K562 (cell line): ENCODE measurements around the gene ZNF154. TPM values are rescaled to one million over a fixed set of nuclear protein-coding genes. Genes with fewer than 3 reads are reported as not detected.
A peak's percentile ranks its signal among the peaks of the same experiment; 100 is the strongest.

Experiments
- EHMT2 ChIP-seq: fragments of 450-650 bp; IDR thresholded peaks from 2 replicates; pipeline ENCODE4 v1.6.1; 2018; ENCODE audit warnings: antibody characterized with exemption
- ETV6 ChIP-seq, 3 experiments: fragments of 150-350 bp in 1 of 3; sonication (generic) in 1 of 3; formaldehyde crosslinking in 1 of 3; IDR thresholded peaks; 2 replicates each; pipeline versions ENCODE4 v1.6.1 to v1.8.0; 2014 to 2022; ENCODE audit warnings: borderline replicate concordance in 2 of 3, low read depth in 2 of 3, antibody characterized with exemption in 1 of 3, low read length in 1 of 3, mild to moderate bottlenecking in 1 of 3, missing genetic modification reagents in 1 of 3
- GABPB1 ChIP-seq: sonication (generic); formaldehyde crosslinking; IDR thresholded peaks from 2 replicates; pipeline ENCODE4 v1.8.0; 2022; ENCODE audit warnings: mild to moderate bottlenecking, missing genetic modification reagents
- MXI1 ChIP-seq: IDR thresholded peaks from 2 replicates; pipeline ENCODE4 v1.6.1; 2011; ENCODE audit warnings: low read depth, mild to moderate bottlenecking, improper control_type of control experiment, low read length
- NELFE ChIP-seq: IDR thresholded peaks from 2 replicates; pipeline ENCODE4 v1.6.1; 2011; ENCODE audit warnings: mild to moderate bottlenecking; ENCODE audit not compliant: insufficient read depth, insufficient read length
- NR2C1 ChIP-seq, 2 experiments: fragments of 450-650 bp; IDR thresholded peaks; 2 replicates each; pipeline ENCODE4 v1.6.1; 2017; ENCODE audit warnings: mild to moderate bottlenecking in 2 of 2, antibody characterized with exemption in 1 of 2, inconsistent platforms in 1 of 2, missing compliant biosample characterization in 1 of 2, missing genetic modification characterization in 1 of 2
- NRF1 ChIP-seq, 2 experiments: fragments of 450-650 bp; IDR thresholded peaks in 1 of 2; conservative IDR thresholded peaks in 1 of 2; 2 replicates each; pipeline ENCODE4 v1.6.1; 2014; ENCODE audit warnings: mild to moderate bottlenecking in 2 of 2
- RBM15 ChIP-seq: fragments of 200-400 bp; formaldehyde crosslinking; IDR thresholded peaks from 2 replicates; pipeline ENCODE4 v1.6.1; 2018; ENCODE audit warnings: mild to moderate bottlenecking, low read length, moderate library complexity; ENCODE audit not compliant: insufficient read depth
- RCOR1 ChIP-seq, 2 experiments: IDR thresholded peaks; 2 replicates each; pipeline ENCODE4 v1.6.1; 2012; ENCODE audit warnings: low read depth in 2 of 2, low read length in 2 of 2, borderline replicate concordance in 1 of 2, improper control_type of control experiment in 1 of 2
- SRSF3 ChIP-seq: fragments of 200-400 bp; formaldehyde crosslinking; IDR thresholded peaks from 2 replicates; pipeline ENCODE4 v1.6.1; 2016; ENCODE audit warnings: mild to moderate bottlenecking, low read length, moderate library complexity; ENCODE audit not compliant: insufficient read depth
- ZBTB26 ChIP-seq: fragments of 450-650 bp; formaldehyde crosslinking; IDR thresholded peaks from 2 replicates; pipeline ENCODE4 v1.4.0; 2022; ENCODE audit warnings: missing genetic modification characterization
- ZNF140 ChIP-seq: fragments of 250-450 bp; sonication (Bioruptor Pico); IDR thresholded peaks from 2 replicates; pipeline ENCODE4 v1.8.0; 2021; ENCODE audit warnings: moderate library complexity, mild to moderate bottlenecking, inconsistent platforms
- ZNF311 ChIP-seq: fragments of 250-450 bp; sonication (Bioruptor Pico); IDR thresholded peaks from 2 replicates; pipeline ENCODE4 v1.4.0; 2020; ENCODE audit warnings: mild to moderate bottlenecking, moderate library complexity
- ZNF316 ChIP-seq: fragments of 450-650 bp; IDR thresholded peaks from 2 replicates; pipeline ENCODE4 v1.6.1; 2016
- ZNF57 ChIP-seq: fragments of 450-650 bp; formaldehyde crosslinking; IDR thresholded peaks from 2 replicates; pipeline ENCODE4 v1.4.0; 2020; ENCODE audit warnings: mild to moderate bottlenecking, moderate library complexity
- ZNF778 ChIP-seq: fragments of 450-650 bp; formaldehyde crosslinking; IDR thresholded peaks from 2 replicates; pipeline ENCODE4 v1.4.0; 2020; ENCODE audit warnings: mild to moderate bottlenecking, moderate library complexity
- polyA plus RNA-seq, 8 experiments: library from polyadenylated mRNA; depleted of rRNA in 4 of 8; stranded (reverse) in 5 of 8; unstranded in 3 of 8; fragments of >200 nt; fragmentation: Nextera tagmentation in 2 of 8; fragmentation: Illumina TruSeq in 1 of 8; extraction: Ambion mirVana in 2 of 8; extraction: Trizol in 1 of 8; gene quantifications; 2 replicates each; pipeline versions ENCODE4 v1.2.1 to v1.2.3, GENCODE V29; 2011 to 2014; ENCODE audit warnings: inconsistent platforms in 1 of 8, missing spikeins in 1 of 8
- total RNA-seq, 7 experiments: library from RNA; depleted of rRNA in 6 of 7; stranded (reverse); fragments of >200 nt in 6 of 7; fragmentation: Illumina TruSeq in 2 of 7; extraction: Trizol in 2 of 7; gene quantifications; 2 replicates each; pipeline versions ENCODE4 v1.2.1 to v1.2.3, GENCODE V29; 2011 to 2021; ENCODE audit warnings: low replicate concordance in 1 of 7
- TF ChIP-seq, protein P1 (sequence below), 2 experiments: fragments of 450-650 bp in 1 of 2; sonication (generic) in 1 of 2; formaldehyde crosslinking in 1 of 2; IDR thresholded peaks; 2 replicates each; pipeline versions ENCODE4 v1.7.1 to v1.9.0; 2016 to 2022; ENCODE audit warnings: inconsistent platforms in 1 of 2, mild to moderate bottlenecking in 1 of 2, missing genetic modification reagents in 1 of 2
- TF ChIP-seq, protein P2 (sequence below): fragments of 250-450 bp; sonication (Bioruptor Pico); IDR thresholded peaks from 2 replicates; pipeline ENCODE4 v1.5.0; 2021

ZNF154 gene
- total and polyA plus RNA-seq, 9 of the 15 experiments (the other 6 are each of a cell fraction or from before 2014, with no cell fraction given) = 0.06 to 0.11 (median 0.07) TPM; not detected in 6

- TF ChIP-seq RCOR1 (IDR thresholded peaks at IDR 0.05; ENCODE audit: borderline replicate concordance in 1 of 2, low read depth in 2 of 2, low read length in 2 of 2) = no peak
- TF ChIP-seq ETV6 (IDR thresholded peaks at IDR 0.05; ENCODE audit: borderline replicate concordance in 1 of 2, low read depth in 2 of 2, low read length in 1 of 2) = no peak
- no peak for TF ChIP-seq ETV6 (CRISPR knock-in tag; IDR thresholded peaks at IDR 0.05; ENCODE audit: borderline replicate concordance)
- no peak for TF ChIP-seq ZNF57
- no peak for TF ChIP-seq ZNF140 (CRISPR knock-in tag)
- TF ChIP-seq EHMT2 = 0 out of 2 replicates have a peak, but pooled peaks have one; percentile 36
- TF ChIP-seq NRF1 (conservative IDR thresholded peaks at IDR 0.05 in 1 of 2, IDR thresholded peaks at IDR 0.05 in 1 of 2) = no peak
- no peak for TF ChIP-seq ZNF778 (CRISPR knock-in tag)
- TF ChIP-seq NR2C1 (IDR thresholded peaks at IDR 0.05) = no peak
- TF ChIP-seq NR2C1 (tag; IDR thresholded peaks at IDR 0.05) = no peak
- no peak for TF ChIP-seq GABPB1 (CRISPR knock-in tag)
- no peak for TF ChIP-seq ZBTB26 (CRISPR knock-in tag)
- TF ChIP-seq ZNF311 (CRISPR knock-in tag) = no peak
- no peak for TF ChIP-seq RBM15
- no peak for TF ChIP-seq SRSF3
- TF ChIP-seq, protein P1, sequence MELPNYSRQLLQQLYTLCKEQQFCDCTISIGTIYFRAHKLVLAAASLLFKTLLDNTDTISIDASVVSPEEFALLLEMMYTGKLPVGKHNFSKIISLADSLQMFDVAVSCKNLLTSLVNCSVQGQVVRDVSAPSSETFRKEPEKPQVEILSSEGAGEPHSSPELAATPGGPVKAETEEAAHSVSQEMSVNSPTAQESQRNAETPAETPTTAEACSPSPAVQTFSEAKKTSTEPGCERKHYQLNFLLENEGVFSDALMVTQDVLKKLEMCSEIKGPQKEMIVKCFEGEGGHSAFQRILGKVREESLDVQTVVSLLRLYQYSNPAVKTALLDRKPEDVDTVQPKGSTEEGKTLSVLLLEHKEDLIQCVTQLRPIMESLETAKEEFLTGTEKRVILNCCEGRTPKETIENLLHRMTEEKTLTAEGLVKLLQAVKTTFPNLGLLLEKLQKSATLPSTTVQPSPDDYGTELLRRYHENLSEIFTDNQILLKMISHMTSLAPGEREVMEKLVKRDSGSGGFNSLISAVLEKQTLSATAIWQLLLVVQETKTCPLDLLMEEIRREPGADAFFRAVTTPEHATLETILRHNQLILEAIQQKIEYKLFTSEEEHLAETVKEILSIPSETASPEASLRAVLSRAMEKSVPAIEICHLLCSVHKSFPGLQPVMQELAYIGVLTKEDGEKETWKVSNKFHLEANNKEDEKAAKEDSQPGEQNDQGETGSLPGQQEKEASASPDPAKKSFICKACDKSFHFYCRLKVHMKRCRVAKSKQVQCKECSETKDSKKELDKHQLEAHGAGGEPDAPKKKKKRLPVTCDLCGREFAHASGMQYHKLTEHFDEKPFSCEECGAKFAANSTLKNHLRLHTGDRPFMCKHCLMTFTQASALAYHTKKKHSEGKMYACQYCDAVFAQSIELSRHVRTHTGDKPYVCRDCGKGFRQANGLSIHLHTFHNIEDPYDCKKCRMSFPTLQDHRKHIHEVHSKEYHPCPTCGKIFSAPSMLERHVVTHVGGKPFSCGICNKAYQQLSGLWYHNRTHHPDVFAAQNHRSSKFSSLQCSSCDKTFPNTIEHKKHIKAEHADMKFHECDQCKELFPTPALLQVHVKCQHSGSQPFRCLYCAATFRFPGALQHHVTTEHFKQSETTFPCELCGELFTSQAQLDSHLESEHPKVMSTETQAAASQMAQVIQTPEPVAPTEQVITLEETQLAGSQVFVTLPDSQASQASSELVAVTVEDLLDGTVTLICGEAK (IDR thresholded peaks at IDR 0.05) = no peak
- TF ChIP-seq, protein P1 (CRISPR knock-in tag; IDR thresholded peaks at IDR 0.05) = no peak
- no peak for TF ChIP-seq NELFE
- no peak for TF ChIP-seq MXI1
- TF ChIP-seq, protein P2, sequence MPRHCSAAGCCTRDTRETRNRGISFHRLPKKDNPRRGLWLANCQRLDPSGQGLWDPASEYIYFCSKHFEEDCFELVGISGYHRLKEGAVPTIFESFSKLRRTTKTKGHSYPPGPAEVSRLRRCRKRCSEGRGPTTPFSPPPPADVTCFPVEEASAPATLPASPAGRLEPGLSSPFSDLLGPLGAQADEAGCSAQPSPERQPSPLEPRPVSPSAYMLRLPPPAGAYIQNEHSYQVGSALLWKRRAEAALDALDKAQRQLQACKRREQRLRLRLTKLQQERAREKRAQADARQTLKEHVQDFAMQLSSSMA (CRISPR knock-in tag) = no peak
- TF ChIP-seq ZNF316 = peak; percentile 50
Measured at GRCh38 chr19:57655443-57655842, 53.6 kb downstream of the ZNF154 start (continued).
